Lung (tissue), 12 donors: ENCODE data around the gene ATP11A. TPM values are rescaled to one million over a fixed set of nuclear protein-coding genes. Genes with fewer than 3 reads are reported as not detected.
A peak's percentile ranks its signal among the peaks of the same experiment; 100 is the strongest.

Experiments used
- ATAC-seq: fragments of 200-7000 bp; cut with Tn5 transposase; one replicate; pipeline ENCODE4 v1.9.1; 2020; ENCODE audit warnings: moderate number of reproducible peaks; ENCODE audit not compliant: insufficient read depth, low FRiP score
- DNase-seq, 3 donors: peaks; one replicate each; pipeline ENCODE4 v3.0.0-alpha.2; 2013 to 2017
- H3K27ac ChIP-seq, 2 donors: one replicate each; pipeline ENCODE4 v1.5.1; 2013; ENCODE audit warnings: mild to moderate bottlenecking in 2 of 2, moderate library complexity in 2 of 2, control low read depth in 1 of 2, inconsistent platforms in 1 of 2, low read depth in 1 of 2, low read length in 1 of 2
- H3K27me3 ChIP-seq, 3 donors: one replicate each; pipeline ENCODE4 v1.5.1; 2013; ENCODE audit warnings: low read length in 2 of 3; ENCODE audit not compliant: control insufficient read depth in 3 of 3, insufficient read depth in 3 of 3
- H3K36me3 ChIP-seq, 4 donors: one replicate each; pipeline ENCODE4 v1.5.1; 2013; ENCODE audit warnings: low read length in 4 of 4, mild to moderate bottlenecking in 1 of 4, moderate library complexity in 1 of 4; ENCODE audit not compliant: control insufficient read depth in 4 of 4, insufficient read depth in 4 of 4
- H3K4me1 ChIP-seq, 5 donors: one replicate each; pipeline ENCODE4 v1.5.1; 2013; ENCODE audit warnings: low read length in 5 of 5, mild to moderate bottlenecking in 2 of 5, moderate library complexity in 1 of 5; ENCODE audit not compliant: control insufficient read depth in 5 of 5, insufficient read depth in 5 of 5
- H3K4me3 ChIP-seq: one replicate; pipeline ENCODE4 v1.5.1; 2013; ENCODE audit warnings: mild to moderate bottlenecking, control low read depth, moderate library complexity
- H3K9ac ChIP-seq, 2 donors: one replicate each; pipeline ENCODE4 v1.5.1; 2013; ENCODE audit warnings: low read length in 2 of 2, control low read depth in 1 of 2; ENCODE audit not compliant: insufficient read depth in 1 of 2
- H3K9me3 ChIP-seq, 4 donors: one replicate each; pipeline ENCODE4 v1.5.1; 2013; ENCODE audit warnings: low read length in 3 of 4, mild to moderate bottlenecking in 1 of 4, moderate library complexity in 1 of 4; ENCODE audit not compliant: control insufficient read depth in 4 of 4, insufficient read depth in 3 of 4
- WGBS, 2 donors: extraction: QIAGEN DNeasy Blood & Tissue Kit; methylation state at CpG; one replicate each; pipeline ENCODE4 v1.1.7; 2013; 5-methylcytosine and 5-hydroxymethylcytosine counted together
- polyA plus RNA-seq, 2 donors: library from polyadenylated mRNA; stranded (reverse); fragments of 200-250 nt; gene quantifications; one replicate each; pipeline ENCODE4 v1.2.1, GENCODE V29; 2013
- total RNA-seq, 2 donors: library from RNA; depleted of rRNA in 1 of 2; stranded (reverse); fragments of >200 nt in 1 of 2; gene quantifications; one replicate each; pipeline ENCODE4 v1.2.1, GENCODE V29; 2014 to 2021
- TF ChIP-seq, protein P1 (sequence below): IDR thresholded peaks from 2 replicates; pipeline ENCODE4 v1.5.1; 2012; ENCODE audit warnings: mild to moderate bottlenecking; ENCODE audit errors: control extremely low read depth, extremely low read depth
- donor health status: control.
- donor health status: control.
- donor health status: Bipolar disorder and iron deficiency.
- donor health status: healthy.
- donor health status: DM: yes; HTN: yes; CAD: no.

The ATP11A gene
- total and polyA plus RNA-seq, 4 donors: 46.3 to 317 (median 162) TPM

DNA sequence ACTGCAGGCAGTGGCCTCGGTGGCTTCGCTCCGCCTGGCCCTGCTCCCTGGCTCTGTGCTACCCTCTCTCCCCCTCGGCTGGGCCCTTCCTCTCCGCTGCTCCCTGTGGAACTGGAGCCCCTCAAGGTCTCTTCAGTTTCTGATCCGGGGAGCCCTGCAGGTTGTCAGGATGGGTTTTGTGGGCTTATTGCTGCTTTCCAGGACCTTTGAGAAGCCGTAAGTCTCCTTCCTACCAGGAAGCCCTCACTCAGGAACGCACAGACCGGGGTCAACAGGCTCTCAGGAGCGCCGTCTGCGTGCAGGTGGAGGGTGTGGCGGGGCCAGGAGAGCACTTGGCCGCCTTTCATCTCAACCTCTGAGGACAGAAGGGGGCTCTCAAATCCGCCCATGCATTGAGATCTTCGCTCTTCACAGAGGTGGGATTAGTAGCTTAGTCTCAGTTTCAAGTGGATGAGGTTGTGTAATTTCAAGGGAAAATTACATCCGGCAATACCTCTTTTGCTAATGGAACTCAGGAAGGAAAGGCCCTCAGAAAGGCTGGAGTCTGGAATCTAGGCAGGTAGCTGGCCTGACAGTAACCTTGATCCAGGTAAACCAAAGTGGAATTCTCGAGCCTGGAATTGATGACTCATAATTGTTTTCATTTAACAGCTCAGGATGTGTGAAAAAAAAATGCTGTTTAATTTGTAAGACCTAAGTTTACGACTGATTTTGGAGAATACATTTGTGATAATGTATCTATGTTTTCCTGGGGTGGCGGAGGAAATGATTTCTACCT lies 102.0 kb downstream of the ATP11A start:
- Histone ChIP-seq H3K27ac (peak overlapping the region in 1 of 2 donors; percentile 92), H3K36me3 (peaks cover 0 to 17% (median under 1%) of the 10 kb centered on the region in 4 donors), H3K27me3 (no peaks in the 10 kb centered on the region), H3K4me3 (no peak overlapping the region), H3K4me1 (peaks cover 0 to 20% (median 5%) of the 10 kb centered on the region in 5 donors), H3K9me3 (no peaks in the 10 kb centered on the region), H3K9ac (no peak overlapping the region)
- WGBS, 2 donors: 72 to 81% methylated on average over 20 of the region's 20 CpGs
- peak; percentile 66 to 87 (median 83) for DNase-seq
- TF ChIP-seq, protein P1, sequence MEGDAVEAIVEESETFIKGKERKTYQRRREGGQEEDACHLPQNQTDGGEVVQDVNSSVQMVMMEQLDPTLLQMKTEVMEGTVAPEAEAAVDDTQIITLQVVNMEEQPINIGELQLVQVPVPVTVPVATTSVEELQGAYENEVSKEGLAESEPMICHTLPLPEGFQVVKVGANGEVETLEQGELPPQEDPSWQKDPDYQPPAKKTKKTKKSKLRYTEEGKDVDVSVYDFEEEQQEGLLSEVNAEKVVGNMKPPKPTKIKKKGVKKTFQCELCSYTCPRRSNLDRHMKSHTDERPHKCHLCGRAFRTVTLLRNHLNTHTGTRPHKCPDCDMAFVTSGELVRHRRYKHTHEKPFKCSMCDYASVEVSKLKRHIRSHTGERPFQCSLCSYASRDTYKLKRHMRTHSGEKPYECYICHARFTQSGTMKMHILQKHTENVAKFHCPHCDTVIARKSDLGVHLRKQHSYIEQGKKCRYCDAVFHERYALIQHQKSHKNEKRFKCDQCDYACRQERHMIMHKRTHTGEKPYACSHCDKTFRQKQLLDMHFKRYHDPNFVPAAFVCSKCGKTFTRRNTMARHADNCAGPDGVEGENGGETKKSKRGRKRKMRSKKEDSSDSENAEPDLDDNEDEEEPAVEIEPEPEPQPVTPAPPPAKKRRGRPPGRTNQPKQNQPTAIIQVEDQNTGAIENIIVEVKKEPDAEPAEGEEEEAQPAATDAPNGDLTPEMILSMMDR: no peak
- peak; percentile 83 for ATAC-seq

DNA sequence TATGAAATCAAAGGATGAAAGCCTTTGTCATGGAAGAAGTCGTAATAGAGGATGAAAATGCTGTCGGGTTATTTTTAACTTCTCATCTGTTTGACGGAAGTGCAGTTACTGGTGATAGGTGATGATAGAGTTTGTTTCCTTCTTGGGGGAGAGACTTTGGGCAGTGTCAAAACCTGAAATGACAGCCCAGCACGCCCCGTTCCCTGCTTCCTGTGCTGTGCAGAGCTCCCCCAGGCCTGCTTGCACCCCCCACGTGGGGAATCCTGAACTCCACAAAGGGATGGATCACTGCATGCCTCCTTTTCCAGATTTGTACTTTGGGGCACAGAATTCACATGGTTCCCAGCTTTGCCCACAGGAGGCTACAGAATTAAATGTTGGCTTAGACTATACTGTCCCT lies 102.7 kb downstream of the ATP11A start:
- H3K9me3 ChIP-seq: no peaks in the 10 kb centered on the region
- DNase-seq: peak in 1 of 3 donors; percentile 12
- no peaks in the 10 kb centered on the region for H3K27me3 ChIP-seq
- no peak overlapping the region for H3K9ac ChIP-seq
- H3K27ac ChIP-seq: peak overlapping the region in 1 of 2 donors; percentile 27
- peaks cover 0 to 17% (median under 1%) of the 10 kb centered on the region in 4 donors for H3K36me3 ChIP-seq
- 36 to 41% methylated on average over 6 of the region's 6 CpGs for WGBS, 2 donors
- ATAC-seq: no peak
- TF ChIP-seq, protein P1: no peak
- peaks cover 0 to 20% (median 5%) of the 10 kb centered on the region in 5 donors for H3K4me1 ChIP-seq
- H3K4me3 ChIP-seq: no peak overlapping the region

DNA sequence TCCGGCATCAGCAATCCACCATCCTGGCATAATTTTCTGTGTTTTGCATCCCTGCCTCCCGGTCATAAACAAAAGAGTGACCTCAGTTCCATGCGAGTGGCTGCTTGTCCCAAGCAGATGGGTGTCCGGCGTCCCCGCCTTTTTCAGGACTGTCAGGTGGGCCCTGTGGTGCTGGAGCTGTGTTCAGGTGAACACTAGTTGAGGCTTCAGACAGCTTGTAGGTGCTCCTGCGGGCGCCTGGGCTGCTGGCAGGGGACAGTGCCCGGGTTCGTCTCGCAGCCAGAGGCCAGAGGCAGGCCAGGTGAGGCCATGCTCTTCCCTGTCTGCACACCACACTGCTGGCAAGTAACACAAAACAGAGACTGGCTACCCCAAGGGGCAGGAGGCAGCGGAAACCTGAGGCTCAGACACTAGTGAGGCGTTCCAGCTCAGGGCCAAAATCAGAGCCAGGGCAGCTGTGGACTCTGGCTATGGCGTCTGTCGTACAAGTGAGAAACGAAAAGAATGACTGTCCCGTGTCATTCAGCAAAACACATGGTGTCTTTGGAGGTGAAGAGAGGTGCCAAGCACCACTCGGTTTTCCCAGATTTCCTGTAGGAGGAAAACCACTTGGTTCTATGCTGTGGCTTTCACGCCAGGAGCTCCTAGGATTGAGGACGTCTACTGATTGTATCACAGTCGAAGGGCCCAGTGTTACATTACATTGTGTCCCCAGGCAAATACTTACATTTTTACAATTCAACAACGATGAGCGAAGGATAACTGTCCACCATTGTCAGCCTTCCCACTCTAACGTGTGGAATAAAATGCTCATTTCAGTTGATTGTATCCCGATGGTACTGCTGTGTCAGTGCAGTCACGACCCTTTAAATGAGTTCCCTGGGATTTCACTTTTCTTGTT lies 104.0 kb downstream of the ATP11A start:
- ATAC-seq (no peak), DNase-seq (peak in 1 of 3 donors; percentile 10)
- Histone ChIP-seq H3K9ac (no peak overlapping the region), H3K9me3 (no peaks in the 10 kb centered on the region), H3K4me3 (no peak overlapping the region), H3K4me1 (peaks cover 0 to 20% (median 5%) of the 10 kb centered on the region in 5 donors), H3K36me3 (peaks cover 0 to 10% (median under 1%) of the 10 kb centered on the region in 4 donors), H3K27me3 (no peaks in the 10 kb centered on the region), H3K27ac (peak overlapping the region in 1 of 2 donors; percentile 4)
- 93% methylated on average over 26 of the region's 26 CpGs for WGBS, 2 donors
- TF ChIP-seq, protein P1: no peak
